Activated CD4-positive, alpha-beta T cell treated with anti-CD3 and anti-CD28 coated beads for 4 hours (primary cell): Measurements from ENCODE around the gene TSPAN5.
"Not testable (repeated sequence)": the region's sequence is repeated elsewhere in the genome, so short reads cannot be mapped to it uniquely, and the experiment has no call there.

Experiments
- DNase-seq, 2 donors: peaks; one replicate each; pipeline ENCODE4 v3.0.0-alpha.2; 2020

TSPAN5 gene

GRCh38 chr4:98544141-98544817, 114.1 kb downstream of the TSPAN5 start:
- no peak for DNase-seq

- no peak for DNase-seq
Observed at GRCh38 chr4:98542011-98542410, 116.4 kb downstream of the TSPAN5 start.

- DNase-seq, result no peak
Observed at GRCh38 chr4:98540803-98541202, 117.6 kb downstream of the TSPAN5 start.

- no peak for DNase-seq
Observed at GRCh38 chr4:98539741-98540140, 118.7 kb downstream of the TSPAN5 start.

GRCh38 chr4:98539299-98539698, 119.1 kb downstream of the TSPAN5 start:
- DNase-seq, result no peak

- DNase-seq, result no peak
Observed at GRCh38 chr4:98536631-98537030, 121.8 kb downstream of the TSPAN5 start.

GRCh38 chr4:98534146-98534545, 124.3 kb downstream of the TSPAN5 start:
- DNase-seq, result not testable (repeated sequence)

- DNase-seq, result no peak
Observed at GRCh38 chr4:98530572-98530971, 127.8 kb downstream of the TSPAN5 start.

- DNase-seq, result no peak
Observed at GRCh38 chr4:98529970-98530569, 128.3 kb downstream of the TSPAN5 start.

- no peak for DNase-seq
Observed at GRCh38 chr4:98528882-98529281, 129.5 kb downstream of the TSPAN5 start.

- no peak for DNase-seq
Observed at GRCh38 chr4:98527534-98528269, 130.7 kb downstream of the TSPAN5 start.

- no peak for DNase-seq
Observed at GRCh38 chr4:98524230-98524629, 134.2 kb downstream of the TSPAN5 start.

- DNase-seq, result no peak
Observed at GRCh38 chr4:98522636-98523395, 135.6 kb downstream of the TSPAN5 start.

GRCh38 chr4:98522062-98522461, 136.3 kb downstream of the TSPAN5 start:
- no peak for DNase-seq

- no peak for DNase-seq
Observed at GRCh38 chr4:98521486-98521885, 136.9 kb downstream of the TSPAN5 start.

GRCh38 chr4:98519268-98519977, 139.0 kb downstream of the TSPAN5 start:
- DNase-seq, result no peak

- DNase-seq, result no peak
Observed at GRCh38 chr4:98518559-98519267, 139.7 kb downstream of the TSPAN5 start.

GRCh38 chr4:98517218-98518021, 141.0 kb downstream of the TSPAN5 start:
- no peak for DNase-seq

- DNase-seq, result no peak
Observed at GRCh38 chr4:98516441-98517217, 141.8 kb downstream of the TSPAN5 start.

- DNase-seq, result no peak
Observed at GRCh38 chr4:98516042-98516440, 142.4 kb downstream of the TSPAN5 start.
